ENCODE measurements around the gene CHMP2B.

CHMP2B gene

GRCh38 chr3:87227104-87227834 lies at the start of gene CHMP2B:
Gene CHMP2B, plus strand, starts transcription at chr3:87227309. Its CDS starts 214 bp downstream, at chr3:87227523.
- DNase-seq (ENCODE audit: low read depth in 2 of 2), result peak; percentile 83 to 86

- DNase-seq (ENCODE audit: low read depth in 2 of 2), result no peak
Measured at GRCh38 chr3:87179642-87180041, 47.5 kb upstream of the CHMP2B start.

GRCh38 chr3:87181551-87181950 lies 45.6 kb upstream of the CHMP2B start:
- DNase-seq (ENCODE audit: low read depth in 2 of 2), result no peak

GRCh38 chr3:87182023-87182422 lies 45.1 kb upstream of the CHMP2B start:
- no peak for DNase-seq (ENCODE audit: low read depth in 2 of 2)

GRCh38 chr3:87186608-87187159 lies 40.4 kb upstream of the CHMP2B start:
- DNase-seq (ENCODE audit: low read depth in 2 of 2), result no peak

GRCh38 chr3:87191175-87191574 lies 35.9 kb upstream of the CHMP2B start:
- no peak for DNase-seq (ENCODE audit: low read depth in 2 of 2)

- DNase-seq (ENCODE audit: low read depth in 2 of 2), result no peak
Measured at GRCh38 chr3:87191641-87192040, 35.5 kb upstream of the CHMP2B start.

- DNase-seq (ENCODE audit: low read depth in 2 of 2), result no peak
Measured at GRCh38 chr3:87196879-87197278, 30.2 kb upstream of the CHMP2B start.

- no peak for DNase-seq (ENCODE audit: low read depth in 2 of 2)
Measured at GRCh38 chr3:87197531-87197930, 29.6 kb upstream of the CHMP2B start.

- no peak for DNase-seq (ENCODE audit: low read depth in 2 of 2)
Measured at GRCh38 chr3:87198774-87199173, 28.3 kb upstream of the CHMP2B start.

GRCh38 chr3:87199628-87200027 lies 27.5 kb upstream of the CHMP2B start:
- DNase-seq (ENCODE audit: low read depth in 2 of 2), result no peak

- DNase-seq (ENCODE audit: low read depth in 2 of 2), result no peak
Measured at GRCh38 chr3:87200060-87200647, 27.0 kb upstream of the CHMP2B start.

GRCh38 chr3:87201727-87202126 lies 25.4 kb upstream of the CHMP2B start:
- DNase-seq (ENCODE audit: low read depth in 2 of 2), result no peak

- no peak for DNase-seq (ENCODE audit: low read depth in 2 of 2)
Measured at GRCh38 chr3:87203809-87204208, 23.3 kb upstream of the CHMP2B start.

GRCh38 chr3:87206070-87206469 lies 21.0 kb upstream of the CHMP2B start:
- DNase-seq (ENCODE audit: low read depth in 2 of 2), result no peak

GRCh38 chr3:87206635-87207034 lies 20.5 kb upstream of the CHMP2B start:
- no peak for DNase-seq (ENCODE audit: low read depth in 2 of 2)

GRCh38 chr3:87207460-87207859 lies 19.6 kb upstream of the CHMP2B start:
- DNase-seq (ENCODE audit: low read depth in 2 of 2), result no peak

- no peak for DNase-seq (ENCODE audit: low read depth in 2 of 2)
Measured at GRCh38 chr3:87209111-87209510, 18.0 kb upstream of the CHMP2B start.

GRCh38 chr3:87218560-87218959 lies 8.5 kb upstream of the CHMP2B start:
- DNase-seq (ENCODE audit: low read depth in 2 of 2), result no peak

- DNase-seq (ENCODE audit: low read depth in 2 of 2), result no peak
Measured at GRCh38 chr3:87219611-87220010, 7.5 kb upstream of the CHMP2B start.

- no peak for DNase-seq (ENCODE audit: low read depth in 2 of 2)
Measured at GRCh38 chr3:87225659-87226058, 1.4 kb upstream of the CHMP2B start.

GRCh38 chr3:87227835-87228144 lies 681 bp downstream of the CHMP2B start:
- DNase-seq (ENCODE audit: low read depth in 2 of 2), result no peak

GRCh38 chr3:87228316-87228715 lies 1.2 kb downstream of the CHMP2B start:
- no peak for DNase-seq (ENCODE audit: low read depth in 2 of 2)

GRCh38 chr3:87229113-87229512 lies 2.0 kb downstream of the CHMP2B start:
- DNase-seq (ENCODE audit: low read depth in 2 of 2), result no peak

Data from stimulated activated CD4-positive, alpha-beta T cell treated with anti-CD3 and anti-CD28 coated beads, Interleukin-12 subunit alpha, Interleukin-12 subunit beta, amount 100 ng/mL, for 24 hours (primary cell).